ENCODE data around the gene UMOD. TPM values are rescaled to one million over a fixed set of nuclear protein-coding genes. Genes with fewer than 3 reads are reported as not detected.

UMOD gene
- total and polyA plus RNA-seq, 4 donors: not detected

GRCh38 chr16:20401475-20402016 lies 49.0 kb upstream of the UMOD start:
- peaks cover 0 to 4% (median 2%) of the 10 kb centered on the region in 4 donors for H3K4me1 ChIP-seq (ENCODE audit: control insufficient read depth in 4 of 4, insufficient read depth in 4 of 4, low read length in 3 of 4)
- no peaks in the 10 kb centered on the region for H3K27me3 ChIP-seq (ENCODE audit: control insufficient read depth in 4 of 4, insufficient read depth in 4 of 4, low read length in 3 of 4)
- H3K27ac ChIP-seq (ENCODE audit: low read depth in 1 of 2, low read length in 2 of 2): no peak overlapping the region
- DNase-seq (ENCODE audit: low spot score): no peak
- H3K9ac ChIP-seq (ENCODE audit: low read depth in 1 of 2, low read length in 2 of 2): no peak overlapping the region
- H3K4me3 ChIP-seq (ENCODE audit: low read depth in 1 of 3, low read length in 3 of 3): no peak overlapping the region
- no peaks in the 10 kb centered on the region for H3K36me3 ChIP-seq (ENCODE audit: control insufficient read depth in 4 of 4, insufficient read depth in 3 of 4, low read depth in 1 of 4, low read length in 3 of 4)
- no peak for TF ChIP-seq REST (IDR thresholded peaks at IDR 0.05)
- TF ChIP-seq ZBTB33 (IDR thresholded peaks at IDR 0.05): no peak
- TF ChIP-seq NR2F2 (IDR thresholded peaks at IDR 0.05): no peak
- TF ChIP-seq YY1 (IDR thresholded peaks at IDR 0.05): no peak
- no peak for TF ChIP-seq GABPA (IDR thresholded peaks at IDR 0.05 in 1 of 2, conservative IDR thresholded peaks at IDR 0.05 in 1 of 2)
- TF ChIP-seq SP1 (IDR thresholded peaks at IDR 0.05): no peak
- TF ChIP-seq HNF4G (IDR thresholded peaks at IDR 0.05): no peak
- TF ChIP-seq JUND (IDR thresholded peaks at IDR 0.05): no peak
- no peak for TF ChIP-seq HNF4A (conservative IDR thresholded peaks at IDR 0.05)
- no peak for TF ChIP-seq EGR1 (IDR thresholded peaks at IDR 0.05; ENCODE audit: low read depth in 2 of 2)
- no peak for TF ChIP-seq RAD21 (IDR thresholded peaks at IDR 0.05)
- TF ChIP-seq TAF1 (conservative IDR thresholded peaks at IDR 0.05): no peak
- TF ChIP-seq RXRA (IDR thresholded peaks at IDR 0.05): no peak
- no peak for TF ChIP-seq ATF3 (IDR thresholded peaks at IDR 0.05)
- no peak for TF ChIP-seq FOXA1 (IDR thresholded peaks at IDR 0.05)
- no peak for TF ChIP-seq MAX (IDR thresholded peaks at IDR 0.05)
- no peak for TF ChIP-seq FOXA2 (IDR thresholded peaks at IDR 0.05)
- no peak for TF ChIP-seq CTCF (IDR thresholded peaks at IDR 0.05; ENCODE audit: low read depth, low read length, missing input control)
- 82% methylated on average over 8 of the region's 8 CpGs for WGBS
- H3K9me3 ChIP-seq (ENCODE audit: control insufficient read depth in 4 of 4, low read length in 3 of 4): no peaks in the 10 kb centered on the region

Measured in liver (tissue), 9 donors.